Endodermal cell (in vitro differentiated cells): ENCODE measurements around the gene IL3. TPM values are rescaled to one million over a fixed set of nuclear protein-coding genes. Genes with fewer than 3 reads are reported as not detected.

Source experiments
- DNase-seq: peaks from one replicate; pipeline ENCODE4 v3.0.0-alpha.2; 2017
- H3K27ac ChIP-seq: 2 replicates; pipeline ENCODE4 v1.5.1; 2013; ENCODE audit warnings: mild to moderate bottlenecking, low read depth, low read length, moderate library complexity
- H3K27me3 ChIP-seq: 2 replicates; pipeline ENCODE4 v1.6.1; 2013; ENCODE audit warnings: mild to moderate bottlenecking, low read length, moderate library complexity; ENCODE audit not compliant: insufficient read depth, control insufficient read depth, poor library complexity, severe bottlenecking
- H3K36me3 ChIP-seq: 2 replicates; pipeline ENCODE4 v1.7.0; 2013; ENCODE audit warnings: mild to moderate bottlenecking, low read length, moderate library complexity; ENCODE audit not compliant: control insufficient read depth, insufficient read depth
- H3K4me1 ChIP-seq: one replicate; pipeline ENCODE4 v1.7.0; 2013; ENCODE audit warnings: low read length; ENCODE audit not compliant: control insufficient read depth, insufficient read depth
- H3K4me3 ChIP-seq: 2 replicates; pipeline ENCODE4 v1.5.1; 2013; ENCODE audit warnings: mild to moderate bottlenecking, low read length, moderate library complexity
- H3K9ac ChIP-seq: 2 replicates; pipeline ENCODE4 v1.6.1; 2013; ENCODE audit warnings: mild to moderate bottlenecking, low read length, moderate library complexity; ENCODE audit not compliant: poor library complexity, severe bottlenecking; ENCODE audit errors: extremely low read depth
- H3K9me3 ChIP-seq: 2 replicates; pipeline ENCODE4 v1.6.1; 2013; ENCODE audit warnings: mild to moderate bottlenecking, low read length, moderate library complexity; ENCODE audit not compliant: control insufficient read depth
- H3K27ac Mint-ChIP-seq: 2 replicates; pipeline ENCODE4 v1.8.0; 2020; ENCODE audit warnings: mixed read lengths
- H3K27me3 Mint-ChIP-seq: 2 replicates; pipeline ENCODE4 v1.8.0; 2021; ENCODE audit warnings: mild to moderate bottlenecking, mixed read lengths; ENCODE audit not compliant: insufficient read depth
- H3K36me3 Mint-ChIP-seq: 2 replicates; pipeline ENCODE4 v1.8.0; 2020; ENCODE audit warnings: low read depth, mixed read lengths
- H3K4me1 Mint-ChIP-seq: 2 replicates; pipeline ENCODE4 v1.8.0; 2020; ENCODE audit warnings: mixed read lengths
- H3K4me3 Mint-ChIP-seq: 2 replicates; pipeline ENCODE4 v1.8.0; 2020; ENCODE audit warnings: mild to moderate bottlenecking, moderate library complexity, mixed read lengths
- H3K9me3 Mint-ChIP-seq: 2 replicates; pipeline ENCODE4 v1.8.0; 2020; ENCODE audit warnings: mild to moderate bottlenecking, mixed read lengths
- WGBS, 2 experiments: methylation state at CpG; one replicate each; pipeline versions ENCODE4 v1.1.5 to v1.1.7; 2013; ENCODE audit warnings: missing lambda C conversion rate in 2 of 2, mixed read lengths in 1 of 2; ENCODE audit not compliant: insufficient coverage in 1 of 2, insufficient read length in 1 of 2; 5-methylcytosine and 5-hydroxymethylcytosine counted together
- total RNA-seq, 2 donors: library from RNA; stranded (reverse); fragmentation: NEBNext Ultra II Directional in 1 of 2; extraction: Animal tissue kit (Norgen Biotek cat#: 25700) in 1 of 2; gene quantifications; 2 replicates in 1 of 2; 3 replicates in 1 of 2; pipeline ENCODE4 v1.2.1, GENCODE V29; 2021
- TF ChIP-seq, protein P1 (sequence below): fragments of 200-600 bp; sonication (generic); conservative IDR thresholded peaks from 2 replicates; pipeline ENCODE4 v1.5.0; 2021; ENCODE audit warnings: antibody characterized with exemption, mild to moderate bottlenecking

The IL3 gene
- total RNA-seq, 2 donors from 2014 or later = not detected

DNA sequence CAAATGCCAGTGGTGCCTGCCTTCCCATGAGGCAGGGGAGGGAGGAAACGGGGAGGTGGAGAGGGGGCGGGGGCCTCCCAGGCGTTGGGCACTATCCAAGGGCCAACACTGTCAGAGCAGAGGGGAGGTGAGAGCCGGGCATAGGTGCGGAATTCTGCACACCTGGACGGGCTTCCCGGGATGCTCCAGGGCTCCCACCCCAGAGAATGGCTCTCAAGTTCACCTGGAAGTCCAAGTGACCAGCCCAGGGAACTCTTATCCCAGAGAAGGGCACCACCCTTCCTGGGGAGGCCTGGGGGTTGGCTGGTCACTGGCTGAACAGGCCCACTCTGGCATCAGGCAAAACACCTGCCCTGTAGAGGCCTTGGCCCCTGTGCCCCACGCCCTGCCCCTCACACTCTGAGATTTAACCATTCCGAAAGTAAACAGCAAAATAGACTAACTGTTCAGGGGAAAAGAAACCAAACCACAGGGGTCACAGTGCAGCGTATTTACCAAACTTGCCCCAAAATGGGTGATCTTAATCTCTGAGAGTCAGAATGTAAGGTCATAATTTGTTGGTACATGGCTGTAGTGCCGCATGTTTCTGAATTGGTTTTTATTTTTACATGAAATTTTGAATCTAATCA is 15.9 kb downstream of the IL3 start:
- H3K27me3 Mint-ChIP-seq = no peaks in the 10 kb centered on the region
- 94 to 95% methylated on average over 8 to 11 of the region's 11 CpGs for WGBS, 2 experiments
- Histone ChIP-seq H3K9me3 (no peaks in the 10 kb centered on the region), H3K27ac (no peak overlapping the region), H3K9ac (no peak overlapping the region), H3K4me1 (no peaks in the 10 kb centered on the region), H3K27me3 (no peaks in the 10 kb centered on the region), H3K36me3 (no peaks in the 10 kb centered on the region), H3K4me3 (no peak overlapping the region)
- peaks cover 6% of the 10 kb centered on the region for H3K4me1 Mint-ChIP-seq
- no peak overlapping the region for H3K27ac Mint-ChIP-seq
- H3K36me3 Mint-ChIP-seq = no peaks in the 10 kb centered on the region
- no peak overlapping the region for H3K4me3 Mint-ChIP-seq
- no peaks in the 10 kb centered on the region for H3K9me3 Mint-ChIP-seq
- DNase-seq = no peak
- TF ChIP-seq, protein P1, sequence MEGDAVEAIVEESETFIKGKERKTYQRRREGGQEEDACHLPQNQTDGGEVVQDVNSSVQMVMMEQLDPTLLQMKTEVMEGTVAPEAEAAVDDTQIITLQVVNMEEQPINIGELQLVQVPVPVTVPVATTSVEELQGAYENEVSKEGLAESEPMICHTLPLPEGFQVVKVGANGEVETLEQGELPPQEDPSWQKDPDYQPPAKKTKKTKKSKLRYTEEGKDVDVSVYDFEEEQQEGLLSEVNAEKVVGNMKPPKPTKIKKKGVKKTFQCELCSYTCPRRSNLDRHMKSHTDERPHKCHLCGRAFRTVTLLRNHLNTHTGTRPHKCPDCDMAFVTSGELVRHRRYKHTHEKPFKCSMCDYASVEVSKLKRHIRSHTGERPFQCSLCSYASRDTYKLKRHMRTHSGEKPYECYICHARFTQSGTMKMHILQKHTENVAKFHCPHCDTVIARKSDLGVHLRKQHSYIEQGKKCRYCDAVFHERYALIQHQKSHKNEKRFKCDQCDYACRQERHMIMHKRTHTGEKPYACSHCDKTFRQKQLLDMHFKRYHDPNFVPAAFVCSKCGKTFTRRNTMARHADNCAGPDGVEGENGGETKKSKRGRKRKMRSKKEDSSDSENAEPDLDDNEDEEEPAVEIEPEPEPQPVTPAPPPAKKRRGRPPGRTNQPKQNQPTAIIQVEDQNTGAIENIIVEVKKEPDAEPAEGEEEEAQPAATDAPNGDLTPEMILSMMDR = no peak

DNA sequence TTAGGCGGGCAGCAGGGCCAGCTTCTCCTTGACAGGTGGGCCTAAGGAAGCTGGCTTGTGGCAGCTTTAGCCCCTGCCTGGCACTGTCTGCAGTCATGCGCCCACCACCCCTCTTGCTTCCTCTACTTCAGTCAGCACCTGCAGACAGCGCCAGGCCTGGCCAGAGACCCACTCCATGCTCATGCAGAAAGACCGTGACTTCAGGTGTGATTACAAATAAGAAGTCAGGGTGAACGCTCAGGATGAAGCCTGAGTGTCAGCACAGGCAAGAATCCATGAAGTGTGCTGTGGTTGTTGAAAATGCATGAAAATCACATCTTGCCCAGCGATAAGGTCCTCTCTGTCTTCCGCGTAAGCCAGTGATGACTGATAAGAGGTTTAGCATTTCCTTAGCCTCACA is 16.5 kb downstream of the IL3 start:
- 88 to 95% methylated on average over 7 to 8 of the region's 8 CpGs for WGBS, 2 experiments
- H3K36me3 Mint-ChIP-seq = no peaks in the 10 kb centered on the region
- peaks cover 6% of the 10 kb centered on the region for H3K4me1 Mint-ChIP-seq
- H3K9me3 ChIP-seq = no peaks in the 10 kb centered on the region
- H3K36me3 ChIP-seq = no peaks in the 10 kb centered on the region
- no peak overlapping the region for H3K27ac Mint-ChIP-seq
- H3K4me3 Mint-ChIP-seq = no peak overlapping the region
- no peak for DNase-seq
- no peak overlapping the region for H3K27ac ChIP-seq
- TF ChIP-seq, protein P1 = no peak
- no peaks in the 10 kb centered on the region for H3K27me3 ChIP-seq
- H3K4me1 ChIP-seq = no peaks in the 10 kb centered on the region
- H3K27me3 Mint-ChIP-seq = no peaks in the 10 kb centered on the region
- H3K4me3 ChIP-seq = no peak overlapping the region
- H3K9me3 Mint-ChIP-seq = no peaks in the 10 kb centered on the region
- no peak overlapping the region for H3K9ac ChIP-seq

DNA sequence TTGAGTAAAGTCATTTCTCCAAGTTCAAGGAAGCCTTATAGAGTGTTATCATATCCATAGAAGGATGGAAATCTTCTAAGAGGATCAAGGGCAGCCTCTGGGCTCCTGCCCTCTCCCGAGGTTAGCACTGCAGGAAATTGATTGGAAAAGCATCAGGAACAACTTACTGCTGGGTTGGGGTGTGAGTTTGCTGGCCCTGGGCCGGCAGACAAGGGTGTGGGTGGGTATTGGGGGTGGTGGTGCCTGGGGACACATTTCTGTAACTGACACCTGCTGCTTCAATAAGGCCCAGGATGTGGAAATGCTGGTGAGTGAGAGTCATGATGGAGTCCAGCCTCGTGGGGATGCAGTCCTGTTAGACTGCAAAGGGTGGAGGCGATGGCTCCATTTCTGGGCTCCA is 18.6 kb downstream of the IL3 start:
- Histone ChIP-seq H3K9me3 (no peaks in the 10 kb centered on the region), H3K9ac (no peak overlapping the region), H3K27ac (no peak overlapping the region), H3K36me3 (no peaks in the 10 kb centered on the region), H3K4me1 (no peaks in the 10 kb centered on the region), H3K27me3 (no peaks in the 10 kb centered on the region), H3K4me3 (no peak overlapping the region)
- 81 to 90% methylated on average over 2 to 4 of the region's 4 CpGs for WGBS, 2 experiments
- no peak overlapping the region for H3K4me3 Mint-ChIP-seq
- H3K36me3 Mint-ChIP-seq = no peaks in the 10 kb centered on the region
- H3K27ac Mint-ChIP-seq = no peak overlapping the region
- H3K27me3 Mint-ChIP-seq = no peaks in the 10 kb centered on the region
- no peak for DNase-seq
- no peaks in the 10 kb centered on the region for H3K9me3 Mint-ChIP-seq
- H3K4me1 Mint-ChIP-seq = peaks cover 6% of the 10 kb centered on the region
- TF ChIP-seq, protein P1 = no peak
